Caco-2 (cell line): ENCODE measurements around the gene DMXL2. TPM values are rescaled to one million over a fixed set of nuclear protein-coding genes. Genes with fewer than 3 reads are reported as not detected.

Source experiments
- BruUV-seq: library from RNA; stranded (reverse); fragments of 400-500 nt; replicated peaks from 2 replicates; lab custom pipeline; 2021; lab: Mats Ljungman, UMichigan
- CTCF ChIA-PET: fragments of 300-600 bp; sonication (Branson Sonifier 250); formaldehyde crosslinking; loops from one replicate; lab custom pipeline; 2022; ENCODE audit warnings: antibody characterized with exemption; lab: Charles Lee
- POLR2A ChIA-PET: fragments of 300-600 bp; sonication (Branson Sonifier 250); formaldehyde crosslinking; loops from one replicate; lab custom pipeline; 2022; ENCODE audit warnings: antibody characterized with exemption; lab: Charles Lee
- DNase-seq, 2 experiments: peaks; one replicate each; pipeline versions ENCODE4 v3.0.0 to v3.0.0-alpha.2; 2020 to 2022
- H3K27me3 ChIP-seq: replicated peaks from 2 replicates; pipeline ENCODE4 v1.6.0; 2011; ENCODE audit warnings: low read length; ENCODE audit not compliant: control insufficient read depth, insufficient read depth
- H3K36me3 ChIP-seq: 2 replicates; pipeline ENCODE4 v1.5.1; 2011; ENCODE audit warnings: low read length; ENCODE audit not compliant: control insufficient read depth, insufficient read depth
- H3K4me1 ChIP-seq: fragments of 250-450 bp; sonication (Bioruptor Pico); 2 replicates; pipeline ENCODE4 v1.5.1; 2020; ENCODE audit warnings: mild to moderate bottlenecking
- H3K4me3 ChIP-seq: 2 replicates; pipeline ENCODE4 v1.5.1; 2011; ENCODE audit warnings: low read depth, mild to moderate bottlenecking, control low read depth, low read length
- H3K9me3 ChIP-seq: fragments of 250-450 bp; sonication (Bioruptor Pico); 2 replicates; pipeline ENCODE4 v1.5.1; 2020; ENCODE audit warnings: mild to moderate bottlenecking, moderate library complexity
- H3K27ac Mint-ChIP-seq: one replicate; pipeline ENCODE4 v1.8.0; 2022; ENCODE audit warnings: mixed read lengths; ENCODE audit not compliant: unreplicated experiment
- H3K27me3 Mint-ChIP-seq: one replicate; pipeline ENCODE4 v1.8.0; 2022; ENCODE audit warnings: mixed read lengths; ENCODE audit not compliant: insufficient read depth, unreplicated experiment
- H3K36me3 Mint-ChIP-seq: one replicate; pipeline ENCODE4 v1.8.0; 2022; ENCODE audit warnings: mild to moderate bottlenecking, mixed read lengths; ENCODE audit not compliant: insufficient read depth, unreplicated experiment
- H3K4me1 Mint-ChIP-seq: one replicate; pipeline ENCODE4 v1.8.0; 2022; ENCODE audit warnings: low read depth, mixed read lengths; ENCODE audit not compliant: unreplicated experiment
- H3K4me3 Mint-ChIP-seq: one replicate; pipeline ENCODE4 v1.8.0; 2022; ENCODE audit warnings: mild to moderate bottlenecking, moderate library complexity, mixed read lengths; ENCODE audit not compliant: unreplicated experiment
- H3K9me3 Mint-ChIP-seq: one replicate; pipeline ENCODE4 v1.8.0; 2022; ENCODE audit warnings: mixed read lengths; ENCODE audit not compliant: unreplicated experiment
- intact Hi-C: fragments of 100-400 bp; cut with micrococcal nuclease; formaldehyde crosslinking; loops from one replicate; pipeline ENCODE4 v1.10.0; 2022; ENCODE audit not compliant: unreplicated experiment
- total RNA-seq: library from RNA; stranded (reverse); gene quantifications from 2 replicates; pipeline ENCODE4 v1.2.3, GENCODE V29; 2022
- TF ChIP-seq, protein P1 (sequence below), 2 experiments: fragments of 200-600 bp in 1 of 2; IDR thresholded peaks; 1 replicate in 1 of 2; 2 replicates in 1 of 2; pipeline versions ENCODE4 v1.5.1 to v1.8.0; 2011 to 2022; ENCODE audit warnings: antibody characterized with exemption in 1 of 2, control low read depth in 1 of 2, inconsistent platforms in 1 of 2, low read depth in 1 of 2, low read length in 1 of 2, mild to moderate bottlenecking in 1 of 2, moderate library complexity in 1 of 2; ENCODE audit not compliant: insufficient read depth in 1 of 2, severe bottlenecking in 1 of 2, unreplicated experiment in 1 of 2

Gene DMXL2
- total RNA-seq, 1 experiment from 2014 or later: 7.5 TPM

DNA sequence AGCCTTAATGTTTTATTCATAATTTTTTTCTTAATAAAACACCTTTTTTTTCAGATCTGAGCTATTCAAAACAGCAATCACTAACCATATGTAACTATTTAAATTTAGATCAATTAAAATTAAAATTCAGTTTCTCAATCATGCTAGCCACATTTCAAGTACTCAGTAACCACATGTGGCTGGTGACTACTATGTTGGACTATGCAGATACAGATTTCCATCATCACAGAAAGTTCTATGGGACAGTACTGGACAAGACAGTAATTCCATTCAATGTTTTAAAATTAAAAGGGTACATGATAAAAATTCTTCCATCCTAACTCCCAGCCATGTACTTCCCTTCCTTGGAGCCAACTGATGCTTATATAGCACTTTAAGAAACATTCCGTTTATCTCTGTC is 161.8 kb downstream of the DMXL2 start:
- no TSS peak for BruUV-seq
- Mint-ChIP-seq H3K27ac (no peak overlapping the region), H3K4me1 (no peaks in the 10 kb centered on the region), H3K27me3 (no peaks in the 10 kb centered on the region), H3K9me3 (no peaks in the 10 kb centered on the region), H3K36me3 (no peaks in the 10 kb centered on the region), H3K4me3 (no peak overlapping the region)
- CTCF ChIA-PET: no interaction called here
- Histone ChIP-seq H3K4me3 (no peak overlapping the region), H3K9me3 (no peaks in the 10 kb centered on the region), H3K27me3 (no peaks in the 10 kb centered on the region), H3K4me1 (no peaks in the 10 kb centered on the region), H3K36me3 (no peaks in the 10 kb centered on the region)
- intact Hi-C loops: no loop called here
- no peak for DNase-seq
- POLR2A ChIA-PET: no interaction called here
- TF ChIP-seq, protein P1, sequence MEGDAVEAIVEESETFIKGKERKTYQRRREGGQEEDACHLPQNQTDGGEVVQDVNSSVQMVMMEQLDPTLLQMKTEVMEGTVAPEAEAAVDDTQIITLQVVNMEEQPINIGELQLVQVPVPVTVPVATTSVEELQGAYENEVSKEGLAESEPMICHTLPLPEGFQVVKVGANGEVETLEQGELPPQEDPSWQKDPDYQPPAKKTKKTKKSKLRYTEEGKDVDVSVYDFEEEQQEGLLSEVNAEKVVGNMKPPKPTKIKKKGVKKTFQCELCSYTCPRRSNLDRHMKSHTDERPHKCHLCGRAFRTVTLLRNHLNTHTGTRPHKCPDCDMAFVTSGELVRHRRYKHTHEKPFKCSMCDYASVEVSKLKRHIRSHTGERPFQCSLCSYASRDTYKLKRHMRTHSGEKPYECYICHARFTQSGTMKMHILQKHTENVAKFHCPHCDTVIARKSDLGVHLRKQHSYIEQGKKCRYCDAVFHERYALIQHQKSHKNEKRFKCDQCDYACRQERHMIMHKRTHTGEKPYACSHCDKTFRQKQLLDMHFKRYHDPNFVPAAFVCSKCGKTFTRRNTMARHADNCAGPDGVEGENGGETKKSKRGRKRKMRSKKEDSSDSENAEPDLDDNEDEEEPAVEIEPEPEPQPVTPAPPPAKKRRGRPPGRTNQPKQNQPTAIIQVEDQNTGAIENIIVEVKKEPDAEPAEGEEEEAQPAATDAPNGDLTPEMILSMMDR (IDR thresholded peaks at IDR 0.05; ENCODE audit: insufficient read depth in 1 of 2, low read depth in 1 of 2, low read length in 1 of 2, severe bottlenecking in 1 of 2, unreplicated experiment in 1 of 2): no peak

DNA sequence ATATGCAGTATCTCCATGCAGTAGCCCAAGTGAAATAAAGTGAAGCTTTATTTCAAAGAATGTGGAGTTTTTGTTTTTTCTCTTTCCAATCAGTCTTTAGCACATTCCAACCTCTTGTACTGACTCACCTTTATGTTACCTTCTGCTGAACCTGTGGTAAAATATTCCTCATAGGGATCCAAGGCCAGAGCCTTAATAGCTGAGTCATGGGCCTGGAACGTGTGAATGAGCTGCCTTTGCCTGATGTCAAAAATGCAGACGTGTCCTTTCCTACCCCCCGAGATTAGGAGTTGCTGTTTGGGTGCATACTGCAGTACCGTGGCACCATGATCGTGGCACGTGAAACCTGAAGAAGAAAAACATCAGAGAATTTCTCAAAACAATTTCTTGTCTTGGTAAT is 172.6 kb downstream of the DMXL2 start:
- TF ChIP-seq, protein P1 (IDR thresholded peaks at IDR 0.05; ENCODE audit: insufficient read depth in 1 of 2, low read depth in 1 of 2, low read length in 1 of 2, severe bottlenecking in 1 of 2, unreplicated experiment in 1 of 2): no peak
- H3K4me1 Mint-ChIP-seq: peaks cover 14% of the 10 kb centered on the region
- no peak overlapping the region for H3K4me3 Mint-ChIP-seq
- peaks cover 6% of the 10 kb centered on the region for H3K9me3 Mint-ChIP-seq
- no peaks in the 10 kb centered on the region for H3K36me3 Mint-ChIP-seq
- CTCF ChIA-PET: interaction anchor here (0.5 kb wide), 1 partner anchor 87 kb away, joined by 3 read pairs; no protein-coding TSS in a partner anchor
- Histone ChIP-seq H3K9me3 (peaks cover 3% of the 10 kb centered on the region; the same call in 1 of the 2 replicates), H3K27me3 (no peaks in the 10 kb centered on the region), H3K36me3 (no peaks in the 10 kb centered on the region), H3K4me1 (peaks cover 25% of the 10 kb centered on the region), H3K4me3 (no peak overlapping the region)
- DNase-seq: no peak
- intact Hi-C loops: no loop called here
- H3K27me3 Mint-ChIP-seq: no peaks in the 10 kb centered on the region
- H3K27ac Mint-ChIP-seq: peak overlapping the region; percentile 29
- BruUV-seq: no TSS peak
- POLR2A ChIA-PET: no interaction called here

DNA sequence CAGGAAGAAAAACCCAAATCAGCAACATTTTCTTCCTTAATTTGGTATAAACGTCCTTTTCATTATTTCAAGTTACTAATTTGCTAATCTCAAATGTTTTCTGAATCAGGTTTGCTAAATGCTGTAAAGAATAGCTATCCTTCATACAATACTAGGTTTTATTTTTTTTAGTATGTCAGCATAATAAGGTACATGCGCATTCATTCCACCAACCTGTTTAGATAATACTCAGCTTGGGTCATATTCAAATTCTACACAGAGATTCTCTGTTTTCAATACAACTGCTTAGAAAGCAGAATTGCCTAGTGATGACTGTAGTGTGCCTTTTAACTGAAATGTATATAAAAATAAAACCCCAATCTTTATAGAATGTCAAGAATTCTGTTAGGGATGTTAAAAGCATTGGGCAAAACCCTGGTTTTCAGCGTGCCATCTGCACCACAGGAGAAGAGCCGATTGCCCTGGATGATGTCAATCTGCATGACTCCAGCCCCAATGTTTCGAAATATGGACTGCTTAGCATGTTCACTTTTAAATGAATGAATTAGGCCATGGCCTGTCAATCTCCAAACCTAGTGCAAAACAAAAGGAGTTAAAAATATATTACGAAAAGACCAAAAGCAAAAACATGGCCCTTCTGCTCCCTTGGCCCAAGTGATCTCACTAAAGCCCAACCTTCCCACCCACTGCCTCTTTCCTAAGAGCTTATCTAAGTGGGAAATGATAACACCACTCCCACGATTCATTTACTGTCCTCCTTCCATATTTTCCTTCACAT is 173.8 kb downstream of the DMXL2 start:
- no peaks in the 10 kb centered on the region for H3K27me3 Mint-ChIP-seq
- H3K9me3 Mint-ChIP-seq: peaks cover 9% of the 10 kb centered on the region
- intact Hi-C loops: no loop called here
- ChIA-PET CTCF (no interaction called here), POLR2A (no interaction called here)
- no peak overlapping the region for H3K27ac Mint-ChIP-seq
- TF ChIP-seq, protein P1 (IDR thresholded peaks at IDR 0.05; ENCODE audit: insufficient read depth in 1 of 2, low read depth in 1 of 2, low read length in 1 of 2, severe bottlenecking in 1 of 2, unreplicated experiment in 1 of 2): no peak
- H3K4me1 Mint-ChIP-seq: peaks cover 14% of the 10 kb centered on the region
- no peak overlapping the region for H3K4me3 ChIP-seq
- H3K27me3 ChIP-seq: no peaks in the 10 kb centered on the region
- H3K36me3 ChIP-seq: no peaks in the 10 kb centered on the region
- no TSS peak for BruUV-seq
- H3K36me3 Mint-ChIP-seq: no peaks in the 10 kb centered on the region
- peaks cover 7% of the 10 kb centered on the region; the same call in 1 of the 2 replicates for H3K9me3 ChIP-seq
- H3K4me3 Mint-ChIP-seq: no peak overlapping the region
- peaks cover 25% of the 10 kb centered on the region for H3K4me1 ChIP-seq
- DNase-seq: no peak
